Measurements from ENCODE around the gene FN3KRP.

Gene FN3KRP

DNA sequence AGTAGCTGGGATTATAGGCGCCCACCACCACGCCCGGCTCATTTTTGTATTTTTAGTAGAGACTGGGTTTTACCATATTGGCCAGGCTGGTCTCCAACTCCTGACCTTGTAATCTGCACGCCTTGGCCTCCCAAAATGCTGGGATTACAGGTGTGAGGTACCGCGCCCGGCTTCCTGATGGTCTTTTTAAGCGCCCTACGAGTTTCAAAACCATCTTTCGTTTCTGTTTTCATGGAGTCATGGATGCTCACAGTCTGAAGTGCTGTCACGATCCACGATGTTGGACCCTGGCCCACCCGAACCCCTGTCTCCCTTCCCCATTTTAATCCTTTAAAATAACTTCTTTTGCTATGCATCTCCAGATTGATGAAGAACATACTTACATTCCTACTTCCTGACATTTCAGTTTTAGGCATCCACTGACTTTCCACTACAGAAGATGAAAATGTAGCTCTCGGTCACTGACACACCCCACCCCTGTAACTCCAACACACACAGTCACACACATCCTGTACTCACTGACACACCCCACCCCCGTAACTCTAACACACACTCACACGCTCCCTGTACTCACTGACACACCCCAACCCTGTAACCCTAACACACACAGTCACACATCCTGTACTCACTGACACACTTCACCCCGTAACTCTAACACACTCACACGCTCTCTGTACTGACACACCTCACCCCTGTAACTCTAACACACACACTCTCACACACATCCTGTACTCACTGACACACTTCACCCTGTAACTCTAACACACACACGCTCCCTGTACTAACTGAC is 45.6 kb upstream of the FN3KRP start:
- no peak for TF ChIP-seq MYC (IDR thresholded peaks at IDR 0.05; ENCODE audit: low read depth, low read length)
- TF ChIP-seq MAX (IDR thresholded peaks at IDR 0.05; ENCODE audit: low read depth, low read length) = no peak
- no peak for TF ChIP-seq POLR2A (IDR thresholded peaks at IDR 0.05; ENCODE audit: extremely low read depth, insufficient read length)
- TF ChIP-seq, protein P1, sequence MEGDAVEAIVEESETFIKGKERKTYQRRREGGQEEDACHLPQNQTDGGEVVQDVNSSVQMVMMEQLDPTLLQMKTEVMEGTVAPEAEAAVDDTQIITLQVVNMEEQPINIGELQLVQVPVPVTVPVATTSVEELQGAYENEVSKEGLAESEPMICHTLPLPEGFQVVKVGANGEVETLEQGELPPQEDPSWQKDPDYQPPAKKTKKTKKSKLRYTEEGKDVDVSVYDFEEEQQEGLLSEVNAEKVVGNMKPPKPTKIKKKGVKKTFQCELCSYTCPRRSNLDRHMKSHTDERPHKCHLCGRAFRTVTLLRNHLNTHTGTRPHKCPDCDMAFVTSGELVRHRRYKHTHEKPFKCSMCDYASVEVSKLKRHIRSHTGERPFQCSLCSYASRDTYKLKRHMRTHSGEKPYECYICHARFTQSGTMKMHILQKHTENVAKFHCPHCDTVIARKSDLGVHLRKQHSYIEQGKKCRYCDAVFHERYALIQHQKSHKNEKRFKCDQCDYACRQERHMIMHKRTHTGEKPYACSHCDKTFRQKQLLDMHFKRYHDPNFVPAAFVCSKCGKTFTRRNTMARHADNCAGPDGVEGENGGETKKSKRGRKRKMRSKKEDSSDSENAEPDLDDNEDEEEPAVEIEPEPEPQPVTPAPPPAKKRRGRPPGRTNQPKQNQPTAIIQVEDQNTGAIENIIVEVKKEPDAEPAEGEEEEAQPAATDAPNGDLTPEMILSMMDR (IDR thresholded peaks at IDR 0.05; ENCODE audit: low read depth, low read length) = no peak
- no peak overlapping the region for H3K4me3 ChIP-seq (ENCODE audit: low read depth, low read length)
- no peak for DNase-seq (ENCODE audit: low read depth)

GRCh38 chr17:82674656-82675475 is 41.6 kb upstream of the FN3KRP start:
- H3K4me3 ChIP-seq (ENCODE audit: low read depth, low read length) = no peak overlapping the region
- no peak for TF ChIP-seq MAX (IDR thresholded peaks at IDR 0.05; ENCODE audit: low read depth, low read length)
- no peak for DNase-seq (ENCODE audit: low read depth)

DNA sequence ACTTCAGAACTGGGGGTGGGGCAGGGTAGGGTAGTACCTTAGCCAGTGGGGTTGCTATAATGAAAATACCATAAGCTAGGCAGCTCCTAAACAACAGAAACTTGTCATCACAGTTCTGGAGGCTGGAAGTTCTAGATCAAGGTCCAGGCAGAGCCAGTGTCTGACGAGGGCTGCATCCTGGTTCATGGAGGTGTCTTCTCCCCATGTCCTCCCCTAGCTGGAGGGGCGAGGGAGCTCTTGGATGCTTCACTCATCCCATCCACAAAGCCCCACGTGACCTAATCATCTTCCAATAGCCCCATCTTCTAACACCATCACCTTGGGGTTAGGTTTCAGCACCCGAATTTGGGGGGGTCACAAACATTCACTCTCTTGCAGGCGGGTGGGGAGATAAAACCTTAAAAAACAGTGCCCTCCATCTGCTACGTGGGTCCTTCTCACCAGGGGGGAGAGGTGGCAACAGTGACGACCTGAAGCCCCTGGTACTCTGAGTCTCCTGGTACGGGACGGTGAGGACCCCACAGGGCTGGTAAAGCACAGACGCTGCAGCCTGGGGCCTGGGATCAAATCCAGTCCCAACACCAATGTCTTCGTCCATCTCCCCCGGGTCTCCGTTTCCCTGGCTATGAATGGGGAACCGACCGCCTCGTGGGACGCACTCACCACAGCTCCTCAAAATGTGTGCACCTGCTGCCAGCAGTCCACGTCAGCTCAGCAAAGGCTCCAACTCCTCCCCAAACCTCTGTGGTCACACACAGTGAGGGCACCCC is 40.8 kb upstream of the FN3KRP start:
- no peak for DNase-seq (ENCODE audit: low read depth)
- TF ChIP-seq MAX (IDR thresholded peaks at IDR 0.05; ENCODE audit: low read depth, low read length) (no peak), MYC (IDR thresholded peaks at IDR 0.05; ENCODE audit: low read depth, low read length) (no peak), POLR2A (IDR thresholded peaks at IDR 0.05; ENCODE audit: extremely low read depth, insufficient read length) (no peak)
- TF ChIP-seq, protein P1 (IDR thresholded peaks at IDR 0.05; ENCODE audit: low read depth, low read length) = no peak
- H3K4me3 ChIP-seq (ENCODE audit: low read depth, low read length) = no peak overlapping the region

- no peak for DNase-seq (ENCODE audit: low read depth)
- TF ChIP-seq POLR2A (IDR thresholded peaks at IDR 0.05; ENCODE audit: extremely low read depth, insufficient read length) (no peak), MYC (IDR thresholded peaks at IDR 0.05; ENCODE audit: low read depth, low read length) (no peak), MAX (IDR thresholded peaks at IDR 0.05; ENCODE audit: low read depth, low read length) (no peak)
- TF ChIP-seq, protein P1 (IDR thresholded peaks at IDR 0.05; ENCODE audit: low read depth, low read length) = no peak
These were observed 39.1 kb upstream of the FN3KRP start for GRCh38 chr17:82677353-82677925.

DNA sequence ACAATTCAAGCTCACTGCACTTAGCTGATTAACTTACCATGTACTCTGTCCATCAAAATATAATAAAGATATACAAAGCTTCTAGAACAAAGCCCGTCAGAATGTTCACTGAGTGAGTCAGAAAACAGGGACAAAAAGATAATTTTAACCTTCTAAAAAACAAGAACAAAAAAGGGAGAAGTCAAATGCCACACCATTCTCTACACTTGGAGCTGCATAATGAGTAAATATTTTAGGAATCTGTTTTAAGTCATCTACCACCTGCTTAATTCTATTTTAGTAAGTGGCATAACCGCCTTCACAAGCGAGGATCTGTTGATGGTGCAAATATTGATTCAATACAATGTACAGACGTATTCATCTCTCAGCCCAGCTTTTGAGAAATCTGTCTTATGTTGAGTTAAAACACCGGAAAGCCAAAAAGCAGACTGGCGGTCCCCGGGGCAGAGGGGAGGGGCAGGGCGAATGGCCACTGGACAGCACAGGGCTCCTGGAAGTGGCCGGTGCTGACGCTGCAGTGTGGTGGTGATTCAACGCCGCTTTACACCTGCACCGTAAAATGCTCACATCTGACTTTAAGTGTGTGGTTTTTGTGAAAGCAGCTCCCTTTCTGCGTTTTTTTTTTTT is 38.1 kb upstream of the FN3KRP start:
- no peak for DNase-seq (ENCODE audit: low read depth)
- H3K4me3 ChIP-seq (ENCODE audit: low read depth, low read length) = no peak overlapping the region
- TF ChIP-seq MAX (IDR thresholded peaks at IDR 0.05; ENCODE audit: low read depth, low read length) (no peak), POLR2A (IDR thresholded peaks at IDR 0.05; ENCODE audit: extremely low read depth, insufficient read length) (no peak), MYC (IDR thresholded peaks at IDR 0.05; ENCODE audit: low read depth, low read length) (no peak)
- TF ChIP-seq, protein P1 (IDR thresholded peaks at IDR 0.05; ENCODE audit: low read depth, low read length) = no peak

More at GRCh38 chr17:82677353-82677925, 39.1 kb upstream of the FN3KRP start:
- no peak overlapping the region for H3K4me3 ChIP-seq (ENCODE audit: low read depth, low read length)
